HL-60 (cell line): ENCODE data around the gene COPG2.

ENCODE experiments used
- DNase-seq, 2 experiments: peaks; one replicate each; pipeline ENCODE4 v3.0.0-alpha.2; 2010 to 2020; ENCODE audit warnings: low read depth in 1 of 2, low spot score in 1 of 2
- H3K27ac ChIP-seq: fragments of 250-450 bp; sonication (Bioruptor Pico); replicated peaks from 2 replicates; pipeline ENCODE4 v1.5.1; 2020; ENCODE audit warnings: mild to moderate bottlenecking, moderate library complexity
- H3K27me3 ChIP-seq: fragments of 250-450 bp; sonication (Bioruptor Pico); 2 replicates; pipeline ENCODE4 v1.5.1; 2021; ENCODE audit warnings: mild to moderate bottlenecking, moderate library complexity; ENCODE audit not compliant: insufficient read depth, poor library complexity, severe bottlenecking
- H3K4me3 ChIP-seq: replicated peaks from 2 replicates; pipeline ENCODE4 v1.5.1; 2011; ENCODE audit warnings: mild to moderate bottlenecking, control low read depth, low read length; ENCODE audit not compliant: insufficient read depth
- CTCF ChIP-seq: IDR thresholded peaks from one replicate; pipeline ENCODE4 v1.5.1; 2011; ENCODE audit warnings: low read length, control low read depth, inconsistent platforms; ENCODE audit not compliant: insufficient read depth
- GABPA ChIP-seq: IDR thresholded peaks from 2 replicates; pipeline ENCODE4 v1.6.1; 2012; ENCODE audit warnings: low read depth
- POLR2AphosphoS5 ChIP-seq: IDR thresholded peaks from 2 replicates; pipeline ENCODE4 v1.6.1; 2012; ENCODE audit warnings: low read depth
- REST ChIP-seq: IDR thresholded peaks from 2 replicates; pipeline ENCODE4 v1.6.1; 2012; ENCODE audit warnings: low read depth; ENCODE audit not compliant: insufficient replicate concordance
- SPI1 ChIP-seq: IDR thresholded peaks from 2 replicates; pipeline ENCODE4 v1.6.1; 2012; ENCODE audit warnings: low read depth, mild to moderate bottlenecking, borderline replicate concordance

The COPG2 gene

GRCh38 chr7:130475776-130476175 is 192.8 kb downstream of the COPG2 start:
- H3K27ac ChIP-seq, result no peak overlapping the region
- TF ChIP-seq CTCF (no peak), POLR2AphosphoS5 (no peak), GABPA (no peak), REST (no peak), SPI1 (no peak)

GRCh38 chr7:130473876-130474275 is 194.7 kb downstream of the COPG2 start:
- Histone ChIP-seq H3K27me3 (no peaks in the 10 kb centered on the region), H3K4me3 (no peak overlapping the region), H3K27ac (peak overlapping the region; percentile 57)
- DNase-seq, result no peak
- TF ChIP-seq POLR2AphosphoS5 (no peak), CTCF (no peak), SPI1 (no peak), REST (no peak), GABPA (no peak)

More at GRCh38 chr7:130475776-130476175, 192.8 kb downstream of the COPG2 start:
- no peak for DNase-seq
- Histone ChIP-seq H3K4me3 (no peak overlapping the region), H3K27me3 (no peaks in the 10 kb centered on the region)

- no peak for TF ChIP-seq GABPA
- TF ChIP-seq REST, result no peak
- no peak for TF ChIP-seq SPI1
- no peak for TF ChIP-seq POLR2AphosphoS5
- TF ChIP-seq CTCF, result no peak
- Histone ChIP-seq H3K27ac (peak overlapping the region; percentile 57), H3K27me3 (no peaks in the 10 kb centered on the region), H3K4me3 (no peak overlapping the region)
- DNase-seq, result peak in 1 of 2 experiments; percentile 51
Observed at GRCh38 chr7:130473289-130473688, 195.3 kb downstream of the COPG2 start.
